Bronchial epithelial cell (primary cell): ENCODE data around the gene ARID5B. TPM values are rescaled to one million over a fixed set of nuclear protein-coding genes. Genes with fewer than 3 reads are reported as not detected.
A peak's percentile ranks its signal among the peaks of the same experiment; 100 is the strongest.

Experiments used
- DNase-seq: peaks from one replicate; pipeline ENCODE4 v3.0.0-alpha.2; 2010; ENCODE audit warnings: low read depth
- FAIRE-seq: peaks from 2 replicates; lab custom pipeline; 2011; peaks lifted over from hg19 to GRCh38; lab: Jason Lieb, UNC
- H3K27me3 ChIP-seq: 2 replicates; pipeline ENCODE4 v1.5.1; 2011; ENCODE audit warnings: low read length; ENCODE audit not compliant: control insufficient read depth, insufficient read depth
- H3K36me3 ChIP-seq: 2 replicates; pipeline ENCODE4 v1.5.1; 2011; ENCODE audit warnings: low read length; ENCODE audit not compliant: control insufficient read depth, insufficient read depth
- H3K4me3 ChIP-seq: 2 replicates; pipeline ENCODE4 v1.5.1; 2011; ENCODE audit warnings: mild to moderate bottlenecking, low read depth, low read length, control low read depth
- CTCF ChIP-seq: IDR thresholded peaks from 2 replicates; pipeline ENCODE4 v1.5.1; 2011; ENCODE audit warnings: mild to moderate bottlenecking, moderate library complexity, low read length, control low read depth, inconsistent platforms; ENCODE audit not compliant: insufficient read depth, severe bottlenecking
- total RNA-seq: library from RNA; depleted of rRNA; stranded (reverse); fragments of >200 nt; gene quantifications from 2 replicates; pipeline ENCODE4 v1.2.1, GENCODE V29; 2014

The ARID5B gene
- total RNA-seq, 1 donor from 2014 or later: 7.1 TPM

DNA sequence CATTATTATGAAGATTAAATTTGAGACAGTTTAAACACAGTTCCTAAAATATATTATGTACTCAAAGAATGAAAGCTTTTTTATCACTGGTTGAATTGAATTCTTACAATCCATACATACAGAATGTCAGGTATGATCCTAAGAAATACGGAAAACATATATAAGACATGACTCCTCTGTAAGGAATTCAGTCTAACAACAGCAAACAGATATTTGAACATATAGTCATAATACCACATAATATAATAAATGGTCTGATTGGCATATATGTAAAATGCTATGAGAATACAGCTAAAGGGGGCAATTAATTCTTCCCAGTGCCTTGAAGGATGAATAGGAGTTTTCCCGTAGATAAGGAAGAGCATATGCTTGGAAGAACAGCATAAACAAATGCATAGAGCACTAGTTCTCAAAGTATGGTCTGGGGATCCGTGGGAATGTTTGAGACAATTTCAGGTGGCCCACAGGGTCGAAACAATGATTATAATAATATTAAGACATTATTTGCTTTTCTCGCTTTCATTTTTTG is 10.6 kb upstream of the ARID5B start:
- no peaks in the 10 kb centered on the region for H3K27me3 ChIP-seq
- TF ChIP-seq CTCF: no peak
- peak; percentile 62 for DNase-seq
- no peak for FAIRE-seq
- H3K36me3 ChIP-seq: no peaks in the 10 kb centered on the region
- H3K4me3 ChIP-seq: no peak overlapping the region

DNA sequence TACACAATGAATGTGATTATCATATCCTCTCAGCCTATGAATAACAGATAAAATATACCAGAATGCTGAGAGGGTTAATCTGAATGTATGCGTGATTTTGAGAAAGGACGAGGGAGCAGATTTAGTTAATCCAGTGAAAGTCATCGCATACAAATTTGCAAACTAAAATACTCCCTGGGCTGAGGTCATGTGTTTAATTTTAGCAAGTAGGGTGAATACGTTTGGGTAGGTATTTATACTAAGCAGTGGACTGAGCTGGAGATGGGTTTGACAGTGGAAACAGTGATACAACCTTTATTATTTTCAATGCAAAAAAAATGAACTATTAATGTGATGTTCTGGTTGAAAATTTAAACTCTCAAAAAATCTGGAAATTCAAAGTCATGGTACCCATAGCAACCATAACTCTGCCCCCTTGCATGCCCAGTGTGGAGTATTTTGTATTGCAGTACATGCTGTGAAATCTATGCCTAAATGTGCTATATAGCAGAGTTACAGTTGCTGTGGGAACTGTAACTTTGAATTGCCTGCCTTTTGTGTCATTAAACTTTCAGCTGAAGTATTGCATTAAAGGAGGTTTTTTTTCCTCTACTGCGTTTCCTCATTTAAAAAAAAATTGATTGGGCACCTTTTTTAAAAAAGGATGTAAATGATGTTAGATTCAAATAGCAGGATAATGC is 9.5 kb upstream of the ARID5B start:
- no peak for DNase-seq
- TF ChIP-seq CTCF: no peak
- H3K4me3 ChIP-seq: no peak overlapping the region
- H3K27me3 ChIP-seq: no peaks in the 10 kb centered on the region
- no peaks in the 10 kb centered on the region for H3K36me3 ChIP-seq
- no peak for FAIRE-seq

DNA sequence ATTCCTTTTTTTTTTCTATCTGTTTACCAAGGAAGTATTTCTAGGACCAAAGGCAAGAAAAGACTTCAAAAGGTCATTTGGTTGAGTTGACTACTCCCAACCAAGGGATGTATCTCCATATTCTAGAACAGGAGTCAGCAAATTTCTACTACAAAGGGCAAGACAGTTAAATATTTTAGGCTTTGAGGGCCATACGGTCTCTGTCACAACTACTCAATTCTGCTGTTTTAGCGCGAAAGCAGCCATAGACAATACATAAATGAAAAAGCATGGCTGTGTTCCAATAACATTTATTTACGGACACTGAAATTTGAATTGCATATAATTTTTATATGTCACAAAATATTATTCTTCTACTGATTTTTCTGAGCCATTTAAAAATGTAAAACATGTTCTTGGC is 8.5 kb upstream of the ARID5B start:
- no peak for TF ChIP-seq CTCF
- no peaks in the 10 kb centered on the region for H3K36me3 ChIP-seq
- no peaks in the 10 kb centered on the region for H3K27me3 ChIP-seq
- FAIRE-seq: no peak
- H3K4me3 ChIP-seq: no peak overlapping the region
- no peak for DNase-seq

DNA sequence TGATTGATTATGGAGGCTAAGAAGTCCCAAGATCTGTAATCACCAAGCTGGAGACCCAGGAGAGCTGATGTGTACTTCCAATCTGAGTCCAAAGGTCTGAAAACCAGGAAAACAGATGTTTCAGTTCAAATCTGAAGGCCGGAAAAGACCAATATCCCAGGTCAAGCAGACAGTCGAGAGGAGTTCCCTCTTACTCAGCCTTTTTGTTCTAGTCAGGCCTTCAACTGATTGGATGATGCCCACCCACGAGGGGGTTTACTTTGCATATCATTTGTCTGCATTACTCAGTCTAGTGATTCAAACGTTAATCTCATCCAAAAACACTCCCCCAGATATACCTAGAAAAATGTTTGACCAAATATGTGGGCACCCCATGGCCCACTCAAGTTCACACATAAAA is 7.4 kb upstream of the ARID5B start:
- DNase-seq (no peak), FAIRE-seq (no peak)

DNA sequence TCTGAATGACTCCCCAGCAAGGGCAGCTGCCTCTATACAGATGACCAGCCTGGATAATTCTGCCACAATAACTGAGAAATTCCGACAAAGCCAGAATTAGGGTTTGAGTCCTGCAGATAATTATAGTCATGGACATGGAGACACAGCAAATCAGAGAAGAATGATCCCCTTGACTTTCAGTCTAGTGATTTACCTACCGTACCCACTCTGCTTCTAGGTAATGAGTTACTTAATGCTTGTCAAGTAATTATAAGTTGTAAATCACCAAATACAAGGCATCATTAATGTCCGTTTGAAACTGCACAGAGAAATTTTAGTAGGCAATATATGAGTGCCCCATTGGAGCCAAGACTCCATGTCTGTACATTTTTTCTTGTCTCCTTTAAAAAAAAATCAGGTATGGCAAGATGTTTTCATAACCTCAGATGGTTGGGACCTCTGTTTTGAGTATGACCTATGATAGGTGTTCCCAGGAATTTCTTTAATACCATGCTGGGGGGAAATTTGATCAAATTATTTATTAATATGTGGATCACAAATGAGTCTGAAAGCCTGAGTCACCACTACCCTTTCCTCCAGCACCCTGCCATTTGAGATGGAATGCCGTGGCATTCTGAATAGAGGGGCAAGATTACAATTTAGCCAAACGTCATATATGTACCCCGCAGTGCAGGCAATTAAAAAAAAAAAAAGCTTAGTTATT is 5.5 kb upstream of the ARID5B start:
- no peak overlapping the region for H3K4me3 ChIP-seq
- TF ChIP-seq CTCF: no peak
- FAIRE-seq (no peak), DNase-seq (no peak)
- H3K36me3 ChIP-seq: no peaks in the 10 kb centered on the region
- no peaks in the 10 kb centered on the region for H3K27me3 ChIP-seq

More for the DNA sequence above, 7.4 kb upstream of the ARID5B start:
- H3K4me3 ChIP-seq: no peak overlapping the region
- H3K27me3 ChIP-seq: no peaks in the 10 kb centered on the region
- no peaks in the 10 kb centered on the region for H3K36me3 ChIP-seq
- no peak for TF ChIP-seq CTCF
